CD4-positive, alpha-beta memory T cell (primary cell): Measurements from ENCODE around the gene NDUFS3. TPM values are rescaled to one million over a fixed set of nuclear protein-coding genes. Genes with fewer than 3 reads are reported as not detected.

Experiments
- CTCF ChIA-PET: fragments of 350-600 bp; sonication (Branson Sonifier 250); formaldehyde crosslinking; loops from one replicate; lab custom pipeline; 2021; ENCODE audit warnings: inconsistent platforms; ENCODE audit not compliant: partially characterized antibody; lab: Charles Lee
- POLR2A ChIA-PET: fragments of 350-600 bp; sonication (Branson Sonifier 250); formaldehyde crosslinking; loops from one replicate; lab custom pipeline; 2021; ENCODE audit not compliant: partially characterized antibody; lab: Charles Lee
- DNase-seq, 5 donors: peaks; one replicate each; pipeline versions ENCODE4 v3.0.0 to v3.0.0-alpha.2; 2020 to 2022; ENCODE audit warnings: mixed read lengths in 1 of 5
- H3K27ac ChIP-seq: one replicate; pipeline ENCODE4 v1.7.0; 2013; ENCODE audit warnings: low read depth, low read length
- H3K27me3 ChIP-seq: 2 replicates; pipeline ENCODE4 v1.7.0; 2013; ENCODE audit warnings: mild to moderate bottlenecking, low read length, moderate library complexity; ENCODE audit not compliant: insufficient read depth
- H3K36me3 ChIP-seq: 2 replicates; pipeline ENCODE4 v1.7.0; 2013; ENCODE audit warnings: mild to moderate bottlenecking, low read length, moderate library complexity; ENCODE audit not compliant: insufficient read depth
- H3K4me1 ChIP-seq: 2 replicates; pipeline ENCODE4 v1.7.0; 2013; ENCODE audit warnings: mild to moderate bottlenecking, low read length, moderate library complexity; ENCODE audit not compliant: insufficient read depth
- H3K4me3 ChIP-seq, 2 donors: one replicate each; pipeline ENCODE4 v1.7.0; 2013; ENCODE audit warnings: low read length in 2 of 2, mild to moderate bottlenecking in 1 of 2
- H3K9me3 ChIP-seq, 2 donors: one replicate each; pipeline ENCODE4 v1.7.0; 2013; ENCODE audit warnings: low read length in 2 of 2, control low read depth in 1 of 2; ENCODE audit not compliant: control insufficient read depth in 1 of 2
- H3K27ac Mint-ChIP-seq, 7 donors: one replicate each; pipeline ENCODE4 v1.8.0; 2020 to 2021; ENCODE audit warnings: mixed read lengths in 7 of 7, mild to moderate bottlenecking in 6 of 7, inconsistent platforms in 3 of 7, moderate library complexity in 3 of 7
- H3K27me3 Mint-ChIP-seq, 2 donors: one replicate each; pipeline ENCODE4 v1.8.0; 2020 to 2021; ENCODE audit warnings: mixed read lengths in 2 of 2
- H3K36me3 Mint-ChIP-seq, 2 donors: one replicate each; pipeline ENCODE4 v1.8.0; 2020 to 2021; ENCODE audit warnings: mixed read lengths in 2 of 2, inconsistent platforms in 1 of 2, mild to moderate bottlenecking in 1 of 2
- H3K4me1 Mint-ChIP-seq, 4 donors: one replicate each; pipeline ENCODE4 v1.8.0; 2020 to 2021; ENCODE audit warnings: mixed read lengths in 4 of 4, mild to moderate bottlenecking in 1 of 4
- H3K4me3 Mint-ChIP-seq, 8 donors: one replicate each; pipeline ENCODE4 v1.8.0; 2020 to 2021; ENCODE audit warnings: mixed read lengths in 8 of 8, mild to moderate bottlenecking in 7 of 8, moderate library complexity in 6 of 8, inconsistent platforms in 3 of 8
- H3K9me3 Mint-ChIP-seq, 8 donors: one replicate each; pipeline ENCODE4 v1.8.0; 2020 to 2021; ENCODE audit warnings: mixed read lengths in 8 of 8, mild to moderate bottlenecking in 5 of 8, inconsistent platforms in 3 of 8, moderate library complexity in 1 of 8
- intact Hi-C: fragments of 100-400 bp; cut with micrococcal nuclease; formaldehyde crosslinking; loops from one replicate; pipeline ENCODE4 v1.15.1; 2023
- polyA plus RNA-seq, 2 donors: library from polyadenylated mRNA; unstranded; fragments of 300-500 nt; fragmentation: Illumina TruSeq; gene quantifications; one replicate each; pipeline ENCODE4 v1.2.3, GENCODE V29; 2021
- total RNA-seq, 2 experiments: library from RNA; stranded (reverse); gene quantifications; one replicate each; pipeline ENCODE4 v1.2.3, GENCODE V29; 2021

NDUFS3 gene
- total and polyA plus RNA-seq, 4 experiments from 2014 or later, result 70.9 to 118 (median 78.3) TPM

- Histone ChIP-seq H3K4me1 (peaks cover 65% of the 10 kb centered on the region), H3K36me3 (no peaks in the 10 kb centered on the region), H3K9me3 (no peaks in the 10 kb centered on the region), H3K27ac (no peak overlapping the region), H3K4me3 (no peak overlapping the region), H3K27me3 (no peaks in the 10 kb centered on the region)
- intact Hi-C loops, result no loop called here
- peaks cover 14 to 31% of the 10 kb centered on the region in 2 donors for H3K36me3 Mint-ChIP-seq
- no peaks in the 10 kb centered on the region for H3K27me3 Mint-ChIP-seq
- CTCF ChIA-PET, result interaction anchor here (0.7 to 1.5 kb wide), 2 partner anchors 17 to 262 kb away, joined by 3 read pairs; no protein-coding TSS in a partner anchor
- peaks cover 33 to 72% (median 55%) of the 10 kb centered on the region in 4 donors for H3K4me1 Mint-ChIP-seq
- peak overlapping the region in 3 of 7 donors; percentile 12 to 73 (median 37) for H3K27ac Mint-ChIP-seq
- no peak overlapping the region for H3K4me3 Mint-ChIP-seq
- POLR2A ChIA-PET, result no interaction called here
- DNase-seq, result no peak
- H3K9me3 Mint-ChIP-seq, result no peaks in the 10 kb centered on the region
These were observed 44.1 kb upstream of the NDUFS3 start for GRCh38 chr11:47534704-47535251.

- H3K9me3 ChIP-seq, result no peaks in the 10 kb centered on the region
- no peaks in the 10 kb centered on the region for H3K36me3 ChIP-seq
- peaks cover 0 to 2% (median 0%) of the 10 kb centered on the region in 8 donors for H3K9me3 Mint-ChIP-seq
- no peaks in the 10 kb centered on the region for H3K27me3 Mint-ChIP-seq
- H3K4me1 ChIP-seq, result peaks cover 69% of the 10 kb centered on the region
- peaks cover 42 to 74% (median 59%) of the 10 kb centered on the region in 4 donors for H3K4me1 Mint-ChIP-seq
- no peak for DNase-seq
- no peak overlapping the region for H3K4me3 ChIP-seq
- POLR2A ChIA-PET, result interaction anchor here (0.8 kb wide), 1 partner anchor 29 kb away, joined by 3 read pairs; no protein-coding TSS in a partner anchor
- no peak overlapping the region for H3K4me3 Mint-ChIP-seq
- no peaks in the 10 kb centered on the region for H3K27me3 ChIP-seq
- H3K36me3 Mint-ChIP-seq, result peaks cover 13 to 31% of the 10 kb centered on the region in 2 donors
- H3K27ac Mint-ChIP-seq, result peak overlapping the region in 2 of 7 donors; percentile 12 to 29
- H3K27ac ChIP-seq, result no peak overlapping the region
- CTCF ChIA-PET, result interaction anchor here (1.1 to 2.0 kb wide), 3 partner anchors 15 to 26 kb away, joined by 3 to 4 read pairs (median 4); no protein-coding TSS in a partner anchor
- intact Hi-C loops, result no loop called here
These were observed 42.0 kb upstream of the NDUFS3 start for GRCh38 chr11:47536915-47537314.

GRCh38 chr11:47538741-47539565 lies 39.9 kb upstream of the NDUFS3 start:
- intact Hi-C loops, result no loop called here
- Mint-ChIP-seq H3K36me3 (peaks cover 13 to 23% of the 10 kb centered on the region in 2 donors), H3K4me1 (peaks cover 43 to 80% (median 63%) of the 10 kb centered on the region in 4 donors), H3K27me3 (no peaks in the 10 kb centered on the region), H3K9me3 (peaks cover 0 to 2% (median 0%) of the 10 kb centered on the region in 8 donors), H3K27ac (peak overlapping the region in 6 of 7 donors; percentile 30 to 90 (median 56)), H3K4me3 (peak overlapping the region in 5 of 8 donors; percentile 13 to 77 (median 55))
- Histone ChIP-seq H3K27ac (no peak overlapping the region), H3K27me3 (no peaks in the 10 kb centered on the region), H3K9me3 (no peaks in the 10 kb centered on the region), H3K36me3 (no peaks in the 10 kb centered on the region), H3K4me3 (no peak overlapping the region), H3K4me1 (peaks cover 75% of the 10 kb centered on the region)
- POLR2A ChIA-PET, result interaction anchor here (1.3 to 2.8 kb wide), 2 partner anchors 13 to 40 kb away, joined by 3 to 12 read pairs; partner anchors contain the start of genes KBTBD4 and NDUFS3
- DNase-seq, result no peak
- CTCF ChIA-PET, result interaction anchor here (0.5 to 1.2 kb wide), 3 partner anchors 15 to 27 kb away, joined by 3 to 4 read pairs (median 3); no protein-coding TSS in a partner anchor

- CTCF ChIA-PET, result interaction anchor here (0.5 to 0.9 kb wide), 2 partner anchors 14 to 28 kb away, joined by 3 to 4 read pairs; partner anchors contain the start of gene CELF1
- H3K27me3 ChIP-seq, result no peaks in the 10 kb centered on the region
- H3K27me3 Mint-ChIP-seq, result no peaks in the 10 kb centered on the region
- peak overlapping the region in 7 of 8 donors; percentile 13 to 77 (median 36) for H3K4me3 Mint-ChIP-seq
- H3K4me3 ChIP-seq, result no peak overlapping the region
- peaks cover 0 to 2% (median 0%) of the 10 kb centered on the region in 8 donors for H3K9me3 Mint-ChIP-seq
- H3K36me3 Mint-ChIP-seq, result peaks cover 13 to 22% of the 10 kb centered on the region in 2 donors
- peaks cover 82% of the 10 kb centered on the region for H3K4me1 ChIP-seq
- no peaks in the 10 kb centered on the region for H3K36me3 ChIP-seq
- POLR2A ChIA-PET, result interaction anchor here (1.1 to 2.8 kb wide), 3 partner anchors 9 to 25 kb away, joined by 3 to 12 read pairs (median 4); partner anchors contain the start of gene PTPMT1
- H3K4me1 Mint-ChIP-seq, result peaks cover 46 to 86% (median 68%) of the 10 kb centered on the region in 4 donors
- H3K27ac ChIP-seq, result no peak overlapping the region
- H3K27ac Mint-ChIP-seq, result peak overlapping the region; percentile 5 to 66 (median 51)
- intact Hi-C loops, result no loop called here
- no peak for DNase-seq
- H3K9me3 ChIP-seq, result no peaks in the 10 kb centered on the region
These were observed 39.2 kb upstream of the NDUFS3 start for GRCh38 chr11:47539681-47540039.

GRCh38 chr11:47541070-47541469 lies 37.8 kb upstream of the NDUFS3 start:
- no peaks in the 10 kb centered on the region for H3K9me3 ChIP-seq
- H3K4me3 ChIP-seq, result no peak overlapping the region
- Mint-ChIP-seq H3K36me3 (peaks cover 9 to 15% of the 10 kb centered on the region in 2 donors), H3K9me3 (peaks cover 0 to 2% (median 0%) of the 10 kb centered on the region in 8 donors), H3K27ac (peak overlapping the region; percentile 51 to 91 (median 79)), H3K4me3 (peak overlapping the region in 7 of 8 donors; percentile 13 to 77 (median 58)), H3K4me1 (peaks cover 44 to 88% (median 62%) of the 10 kb centered on the region in 4 donors), H3K27me3 (no peaks in the 10 kb centered on the region)
- no peak for DNase-seq
- no peaks in the 10 kb centered on the region for H3K27me3 ChIP-seq
- peaks cover 78% of the 10 kb centered on the region for H3K4me1 ChIP-seq
- POLR2A ChIA-PET, result interaction anchor here (1.0 to 2.8 kb wide), 2 partner anchors 11 to 13 kb away, joined by 3 to 12 read pairs; no protein-coding TSS in a partner anchor
- intact Hi-C loops, result no loop called here
- no peak overlapping the region for H3K27ac ChIP-seq
- H3K36me3 ChIP-seq, result no peaks in the 10 kb centered on the region
- CTCF ChIA-PET, result no interaction called here

GRCh38 chr11:47545298-47545697 lies 33.6 kb upstream of the NDUFS3 start:
- H3K27ac ChIP-seq, result no peak overlapping the region
- H3K9me3 Mint-ChIP-seq, result no peaks in the 10 kb centered on the region
- no peaks in the 10 kb centered on the region for H3K27me3 ChIP-seq
- peaks cover 86% of the 10 kb centered on the region for H3K4me1 ChIP-seq
- ChIA-PET CTCF (no interaction called here), POLR2A (no interaction called here)
- no peaks in the 10 kb centered on the region for H3K27me3 Mint-ChIP-seq
- H3K36me3 ChIP-seq, result no peaks in the 10 kb centered on the region
- no peak for DNase-seq
- H3K36me3 Mint-ChIP-seq, result peaks cover 13 to 16% of the 10 kb centered on the region in 2 donors
- H3K9me3 ChIP-seq, result no peaks in the 10 kb centered on the region
- H3K4me3 ChIP-seq, result no peak overlapping the region
- H3K27ac Mint-ChIP-seq, result peak overlapping the region in 1 of 7 donors; percentile 32
- H3K4me3 Mint-ChIP-seq, result no peak overlapping the region
- H3K4me1 Mint-ChIP-seq, result peaks cover 42 to 91% (median 64%) of the 10 kb centered on the region in 4 donors
- intact Hi-C loops, result no loop called here
